ENCODE results near the gene CACNA2D2. TPM values are rescaled to one million over a fixed set of nuclear protein-coding genes. Genes with fewer than 3 reads are reported as not detected.
A peak's percentile ranks its signal among the peaks of the same experiment; 100 is the strongest.

CACNA2D2 gene
- total RNA-seq, 1 donor from 2014 or later: 0.53 TPM

GRCh38 chr3:50339485-50340146, 163.8 kb downstream of the CACNA2D2 start:
- TF ChIP-seq, protein P1, sequence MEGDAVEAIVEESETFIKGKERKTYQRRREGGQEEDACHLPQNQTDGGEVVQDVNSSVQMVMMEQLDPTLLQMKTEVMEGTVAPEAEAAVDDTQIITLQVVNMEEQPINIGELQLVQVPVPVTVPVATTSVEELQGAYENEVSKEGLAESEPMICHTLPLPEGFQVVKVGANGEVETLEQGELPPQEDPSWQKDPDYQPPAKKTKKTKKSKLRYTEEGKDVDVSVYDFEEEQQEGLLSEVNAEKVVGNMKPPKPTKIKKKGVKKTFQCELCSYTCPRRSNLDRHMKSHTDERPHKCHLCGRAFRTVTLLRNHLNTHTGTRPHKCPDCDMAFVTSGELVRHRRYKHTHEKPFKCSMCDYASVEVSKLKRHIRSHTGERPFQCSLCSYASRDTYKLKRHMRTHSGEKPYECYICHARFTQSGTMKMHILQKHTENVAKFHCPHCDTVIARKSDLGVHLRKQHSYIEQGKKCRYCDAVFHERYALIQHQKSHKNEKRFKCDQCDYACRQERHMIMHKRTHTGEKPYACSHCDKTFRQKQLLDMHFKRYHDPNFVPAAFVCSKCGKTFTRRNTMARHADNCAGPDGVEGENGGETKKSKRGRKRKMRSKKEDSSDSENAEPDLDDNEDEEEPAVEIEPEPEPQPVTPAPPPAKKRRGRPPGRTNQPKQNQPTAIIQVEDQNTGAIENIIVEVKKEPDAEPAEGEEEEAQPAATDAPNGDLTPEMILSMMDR (IDR thresholded peaks at IDR 0.05): no peak
- DNase-seq (no peak), ATAC-seq (ENCODE audit: low read depth) (no peak)
- Mint-ChIP-seq H3K9me3 (no peaks in the 10 kb centered on the region), H3K27ac (peak overlapping the region; percentile 98), H3K4me3 (peak overlapping the region; percentile 95), H3K27me3 (no peaks in the 10 kb centered on the region), H3K4me1 (peaks cover 57% of the 10 kb centered on the region), H3K36me3 (ENCODE audit: low read depth) (peaks cover 10% of the 10 kb centered on the region)
- CTCF ChIA-PET: interaction anchor here (1.8 kb wide), 1 partner anchor 11 kb away, joined by 6 read pairs; the partner anchor contains the start of genes CYB561D2 and NPRL2
- POLR2A ChIA-PET: interaction anchor here (0.7 to 6.5 kb wide), 9 partner anchors 9 to 1328 kb away, joined by 5 to 195 read pairs (median 9); partner anchors contain the start of genes CYB561D2, HEMK1, HYAL2 and HYAL3
- intact Hi-C loops (cut with micrococcal nuclease): loop anchor here (1.0 kb wide), 1 partner anchor 11 kb away; the partner anchor contains the start of genes CYB561D2 and NPRL2

DNA sequence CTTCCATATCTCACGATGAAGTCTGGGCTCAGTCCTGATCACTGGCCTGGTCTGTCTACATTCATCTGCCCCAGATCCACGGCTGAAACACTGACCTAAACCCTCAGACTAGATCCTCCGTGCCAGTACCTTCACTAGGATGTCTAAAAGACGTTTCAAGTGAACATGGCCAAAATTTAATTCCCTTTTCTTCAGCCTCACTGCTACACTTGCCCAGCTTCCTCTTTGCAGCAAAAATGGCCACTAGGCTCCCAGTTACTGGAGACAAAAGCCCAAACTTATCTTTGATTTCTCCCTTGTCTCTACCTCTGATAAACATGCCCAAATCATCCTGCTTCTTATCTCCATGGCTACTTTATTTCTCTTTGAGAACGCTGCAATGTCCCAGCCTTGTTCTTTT, 164.5 kb downstream of the CACNA2D2 start:
- ChIA-PET POLR2A (interaction anchor here (0.6 to 6.5 kb wide), 12 partner anchors 9 to 1615 kb away, joined by 3 to 195 read pairs (median 7); partner anchors contain the start of genes CYB561D2, HYAL2, HYAL3 and NAA80), CTCF (interaction anchor here (3.8 kb wide), 1 partner anchor 9 kb away, joined by 16 read pairs; no protein-coding TSS in a partner anchor)
- Mint-ChIP-seq H3K4me3 (peak overlapping the region; percentile 95), H3K27me3 (no peaks in the 10 kb centered on the region), H3K27ac (peak overlapping the region; percentile 98), H3K4me1 (peaks cover 62% of the 10 kb centered on the region), H3K9me3 (no peaks in the 10 kb centered on the region), H3K36me3 (ENCODE audit: low read depth) (peaks cover 14% of the 10 kb centered on the region)
- intact Hi-C loops (cut with micrococcal nuclease): no loop called here
- DNase-seq (no peak), ATAC-seq (ENCODE audit: low read depth) (no peak)
- TF ChIP-seq, protein P1 (IDR thresholded peaks at IDR 0.05): no peak

DNA sequence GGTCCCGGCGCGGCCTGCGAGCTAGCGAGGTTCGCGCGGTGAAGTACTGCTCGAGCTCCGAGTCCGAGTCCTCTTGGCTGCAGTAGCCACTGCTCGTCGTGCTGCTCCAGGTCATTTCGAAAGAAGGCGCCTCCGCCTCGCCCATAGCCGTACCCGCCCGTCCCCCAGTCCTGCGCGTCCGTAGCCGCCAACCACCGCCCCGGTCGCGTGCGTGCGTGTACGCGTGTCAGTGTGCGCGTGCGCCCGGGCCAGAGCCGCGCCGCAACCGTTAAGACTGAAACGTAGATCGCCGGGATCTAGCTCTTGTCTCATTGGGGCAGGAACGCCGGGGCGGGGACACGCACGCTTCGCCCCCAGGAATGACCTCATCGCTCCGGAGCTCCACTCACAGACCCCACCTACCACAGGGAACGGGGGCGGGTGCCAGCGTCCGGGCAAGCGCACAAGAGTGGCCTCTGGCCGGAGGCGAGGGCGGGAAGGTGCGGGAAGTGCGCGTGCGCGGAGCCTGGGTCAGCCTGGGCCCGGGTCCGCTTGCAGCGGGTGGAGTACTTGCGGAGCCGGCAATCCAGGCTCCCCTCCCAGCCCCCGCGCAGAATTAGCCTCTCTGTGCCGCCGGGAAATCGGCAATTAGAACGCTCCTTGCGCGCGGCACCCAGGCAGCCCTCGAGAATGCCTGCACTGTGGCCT, 166.1 kb downstream of the CACNA2D2 start:
- Mint-ChIP-seq H3K27ac (peak overlapping the region; percentile 98), H3K9me3 (no peaks in the 10 kb centered on the region), H3K36me3 (ENCODE audit: low read depth) (peaks cover 20% of the 10 kb centered on the region), H3K27me3 (no peaks in the 10 kb centered on the region), H3K4me1 (peaks cover 66% of the 10 kb centered on the region), H3K4me3 (peak overlapping the region; percentile 95)
- TF ChIP-seq, protein P1 (IDR thresholded peaks at IDR 0.05): no peak
- CTCF ChIA-PET: interaction anchor here (0.7 to 3.8 kb wide), 8 partner anchors 9 to 143 kb away, joined by 3 to 16 read pairs (median 6); partner anchors contain the start of genes CYB561D2, HYAL2, HYAL3 and NAA80
- POLR2A ChIA-PET: interaction anchor here (0.5 to 6.5 kb wide), 35 partner anchors 8 to 1835 kb away, joined by 3 to 195 read pairs (median 5); partner anchors contain the start of genes C3orf18, CISH, CYB561D2 and DCAF1
- DNase-seq: peak; percentile 90
- intact Hi-C loops (cut with micrococcal nuclease): loop anchor here (1.0 to 2.0 kb wide), 4 partner anchors 9 to 38 kb away; partner anchors contain the start of genes HYAL3, NAA80, TMEM115 and TUSC2
- ATAC-seq (ENCODE audit: low read depth): peak; percentile 83

DNA sequence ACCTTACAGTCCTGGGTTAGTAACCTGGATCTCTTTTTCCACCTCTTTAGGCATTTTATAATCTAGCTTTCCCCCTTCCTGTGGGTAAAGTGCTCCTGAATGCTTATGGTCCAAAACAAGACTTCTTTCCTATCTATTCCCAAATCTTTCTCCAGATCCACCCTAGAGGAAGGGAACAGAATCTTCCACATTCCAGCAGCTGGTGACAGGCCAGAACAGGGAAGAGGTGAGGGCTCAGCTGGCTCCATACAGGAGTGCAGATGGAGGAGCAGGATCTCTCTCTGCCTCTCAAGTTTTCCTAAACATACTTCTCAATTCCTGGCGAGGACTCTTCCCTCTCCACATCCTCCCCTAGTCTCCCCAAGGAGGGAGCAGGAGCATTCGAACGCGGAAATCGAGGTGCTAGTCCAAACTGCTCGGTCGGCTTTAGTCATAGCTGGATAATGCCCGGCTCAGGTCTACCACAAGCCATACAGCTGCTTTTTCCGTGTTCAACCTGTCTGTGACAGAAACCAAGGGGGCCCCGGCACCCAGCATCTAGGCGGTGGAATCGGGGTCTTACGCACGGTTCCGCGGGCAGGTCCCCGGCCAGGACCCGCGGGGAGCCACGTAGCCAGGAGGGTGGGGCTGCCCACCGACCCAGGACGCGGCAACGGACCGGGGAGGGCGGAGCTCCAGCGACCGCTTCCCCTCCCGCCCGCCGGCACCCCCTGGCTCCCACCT, 166.8 kb downstream of the CACNA2D2 start:
- CTCF ChIA-PET: interaction anchor here (0.7 to 3.8 kb wide), 8 partner anchors 8 to 142 kb away, joined by 3 to 16 read pairs (median 6); partner anchors contain the start of genes CYB561D2, HYAL2, HYAL3 and NAA80
- DNase-seq: no peak

More for the DNA sequence above, 166.8 kb downstream of the CACNA2D2 start:
- Mint-ChIP-seq H3K4me3 (peak overlapping the region; percentile 95), H3K36me3 (ENCODE audit: low read depth) (peaks cover 26% of the 10 kb centered on the region), H3K9me3 (no peaks in the 10 kb centered on the region), H3K27me3 (no peaks in the 10 kb centered on the region), H3K4me1 (peaks cover 68% of the 10 kb centered on the region), H3K27ac (peak overlapping the region; percentile 98)
- POLR2A ChIA-PET: interaction anchor here (0.5 to 6.5 kb wide), 31 partner anchors 12 to 1436 kb away, joined by 3 to 195 read pairs (median 5); partner anchors contain the start of genes C3orf18, CISH, CYB561D2 and DCAF1
- intact Hi-C loops (cut with micrococcal nuclease): loop anchor here (1.0 to 2.0 kb wide), 4 partner anchors 8 to 37 kb away; partner anchors contain the start of genes HYAL3, NAA80, TMEM115 and TUSC2
- TF ChIP-seq, protein P1 (IDR thresholded peaks at IDR 0.05): no peak
- peak; percentile 35 for ATAC-seq (ENCODE audit: low read depth)

Data from activated B cell treated with CpG ODN at 0.5 μM for 24 hours (primary cell).